Caco-2 (cell line): ENCODE data around the gene XIAP. TPM values are rescaled to one million over a fixed set of nuclear protein-coding genes. Genes with fewer than 3 reads are reported as not detected.

ENCODE experiments used
- BruUV-seq: library from RNA; stranded (reverse); fragments of 400-500 nt; replicated peaks from 2 replicates; lab custom pipeline; 2021; lab: Mats Ljungman, UMichigan
- CTCF ChIA-PET: fragments of 300-600 bp; sonication (Branson Sonifier 250); formaldehyde crosslinking; loops from one replicate; lab custom pipeline; 2022; ENCODE audit warnings: antibody characterized with exemption; lab: Charles Lee
- POLR2A ChIA-PET: fragments of 300-600 bp; sonication (Branson Sonifier 250); formaldehyde crosslinking; loops from one replicate; lab custom pipeline; 2022; ENCODE audit warnings: antibody characterized with exemption; lab: Charles Lee
- DNase-seq, 2 experiments: peaks; one replicate each; pipeline versions ENCODE4 v3.0.0 to v3.0.0-alpha.2; 2020 to 2022
- H3K27me3 ChIP-seq: replicated peaks from 2 replicates; pipeline ENCODE4 v1.6.0; 2011; ENCODE audit warnings: low read length; ENCODE audit not compliant: control insufficient read depth, insufficient read depth
- H3K36me3 ChIP-seq: 2 replicates; pipeline ENCODE4 v1.5.1; 2011; ENCODE audit warnings: low read length; ENCODE audit not compliant: control insufficient read depth, insufficient read depth
- H3K4me1 ChIP-seq: fragments of 250-450 bp; sonication (Bioruptor Pico); 2 replicates; pipeline ENCODE4 v1.5.1; 2020; ENCODE audit warnings: mild to moderate bottlenecking
- H3K4me3 ChIP-seq: 2 replicates; pipeline ENCODE4 v1.5.1; 2011; ENCODE audit warnings: low read depth, mild to moderate bottlenecking, control low read depth, low read length
- H3K9me3 ChIP-seq: fragments of 250-450 bp; sonication (Bioruptor Pico); 2 replicates; pipeline ENCODE4 v1.5.1; 2020; ENCODE audit warnings: mild to moderate bottlenecking, moderate library complexity
- H3K27ac Mint-ChIP-seq: one replicate; pipeline ENCODE4 v1.8.0; 2022; ENCODE audit warnings: mixed read lengths; ENCODE audit not compliant: unreplicated experiment
- H3K27me3 Mint-ChIP-seq: one replicate; pipeline ENCODE4 v1.8.0; 2022; ENCODE audit warnings: mixed read lengths; ENCODE audit not compliant: insufficient read depth, unreplicated experiment
- H3K36me3 Mint-ChIP-seq: one replicate; pipeline ENCODE4 v1.8.0; 2022; ENCODE audit warnings: mild to moderate bottlenecking, mixed read lengths; ENCODE audit not compliant: insufficient read depth, unreplicated experiment
- H3K4me1 Mint-ChIP-seq: one replicate; pipeline ENCODE4 v1.8.0; 2022; ENCODE audit warnings: low read depth, mixed read lengths; ENCODE audit not compliant: unreplicated experiment
- H3K4me3 Mint-ChIP-seq: one replicate; pipeline ENCODE4 v1.8.0; 2022; ENCODE audit warnings: mild to moderate bottlenecking, moderate library complexity, mixed read lengths; ENCODE audit not compliant: unreplicated experiment
- H3K9me3 Mint-ChIP-seq: one replicate; pipeline ENCODE4 v1.8.0; 2022; ENCODE audit warnings: mixed read lengths; ENCODE audit not compliant: unreplicated experiment
- CTCF ChIP-seq, 2 experiments: fragments of 200-600 bp in 1 of 2; IDR thresholded peaks; 1 replicate in 1 of 2; 2 replicates in 1 of 2; pipeline versions ENCODE4 v1.5.1 to v1.8.0; 2011 to 2022; ENCODE audit warnings: antibody characterized with exemption in 1 of 2, control low read depth in 1 of 2, inconsistent platforms in 1 of 2, low read depth in 1 of 2, low read length in 1 of 2, mild to moderate bottlenecking in 1 of 2, moderate library complexity in 1 of 2; ENCODE audit not compliant: insufficient read depth in 1 of 2, severe bottlenecking in 1 of 2, unreplicated experiment in 1 of 2
- intact Hi-C: fragments of 100-400 bp; cut with micrococcal nuclease; formaldehyde crosslinking; loops from one replicate; pipeline ENCODE4 v1.10.0; 2022; ENCODE audit not compliant: unreplicated experiment
- total RNA-seq: library from RNA; stranded (reverse); gene quantifications from 2 replicates; pipeline ENCODE4 v1.2.3, GENCODE V29; 2022

XIAP gene
- total RNA-seq, 1 experiment from 2014 or later = 25.9 TPM

GRCh38 chrX:123906557-123907316 is 46.9 kb downstream of the XIAP start:
- peaks cover 16% of the 10 kb centered on the region for H3K36me3 Mint-ChIP-seq
- no peak overlapping the region for H3K4me3 ChIP-seq
- no peak for TF ChIP-seq CTCF (IDR thresholded peaks at IDR 0.05; ENCODE audit: insufficient read depth in 1 of 2, low read depth in 1 of 2, low read length in 1 of 2, severe bottlenecking in 1 of 2, unreplicated experiment in 1 of 2)
- H3K9me3 Mint-ChIP-seq = no peaks in the 10 kb centered on the region
- BruUV-seq = no TSS peak
- H3K4me3 Mint-ChIP-seq = peak overlapping the region; percentile 2
- H3K36me3 ChIP-seq = no peaks in the 10 kb centered on the region
- ChIA-PET CTCF (no interaction called here), POLR2A (no interaction called here)
- H3K27me3 Mint-ChIP-seq = no peaks in the 10 kb centered on the region
- peaks cover 10% of the 10 kb centered on the region for H3K4me1 ChIP-seq
- intact Hi-C loops = no loop called here
- H3K4me1 Mint-ChIP-seq = peaks cover 8% of the 10 kb centered on the region
- peak; percentile 5 to 32 for DNase-seq
- no peak overlapping the region for H3K27ac Mint-ChIP-seq
- H3K9me3 ChIP-seq = no peaks in the 10 kb centered on the region
- H3K27me3 ChIP-seq = no peaks in the 10 kb centered on the region

- POLR2A ChIA-PET = no interaction called here
- Histone ChIP-seq H3K4me3 (no peak overlapping the region), H3K9me3 (no peaks in the 10 kb centered on the region), H3K27me3 (no peaks in the 10 kb centered on the region), H3K36me3 (no peaks in the 10 kb centered on the region), H3K4me1 (peaks cover 14% of the 10 kb centered on the region)
- Mint-ChIP-seq H3K4me1 (peaks cover 8% of the 10 kb centered on the region), H3K27ac (no peak overlapping the region), H3K4me3 (no peak overlapping the region), H3K9me3 (no peaks in the 10 kb centered on the region), H3K36me3 (peaks cover 8% of the 10 kb centered on the region), H3K27me3 (no peaks in the 10 kb centered on the region)
- TF ChIP-seq CTCF (IDR thresholded peaks at IDR 0.05; ENCODE audit: insufficient read depth in 1 of 2, low read depth in 1 of 2, low read length in 1 of 2, severe bottlenecking in 1 of 2, unreplicated experiment in 1 of 2) = no peak
- no peak for DNase-seq
- intact Hi-C loops = no loop called here
- CTCF ChIA-PET = no interaction called here
- BruUV-seq = no TSS peak
Observed at GRCh38 chrX:123909523-123909922, 49.7 kb downstream of the XIAP start.

GRCh38 chrX:123917069-123917468 is 57.2 kb downstream of the XIAP start:
- Mint-ChIP-seq H3K9me3 (no peaks in the 10 kb centered on the region), H3K4me1 (no peaks in the 10 kb centered on the region), H3K27me3 (no peaks in the 10 kb centered on the region), H3K27ac (no peak overlapping the region), H3K4me3 (no peak overlapping the region), H3K36me3 (no peaks in the 10 kb centered on the region)
- ChIA-PET CTCF (no interaction called here), POLR2A (no interaction called here)
- H3K36me3 ChIP-seq = no peaks in the 10 kb centered on the region
- no peak for DNase-seq
- no peaks in the 10 kb centered on the region for H3K27me3 ChIP-seq
- H3K4me3 ChIP-seq = no peak overlapping the region
- intact Hi-C loops = loop anchor here (5.0 kb wide), 1 partner anchor 35 kb away; no protein-coding TSS in a partner anchor
- no TSS peak for BruUV-seq
- H3K4me1 ChIP-seq = peaks cover 29% of the 10 kb centered on the region
- H3K9me3 ChIP-seq = no peaks in the 10 kb centered on the region
- TF ChIP-seq CTCF (IDR thresholded peaks at IDR 0.05; ENCODE audit: insufficient read depth in 1 of 2, low read depth in 1 of 2, low read length in 1 of 2, severe bottlenecking in 1 of 2, unreplicated experiment in 1 of 2) = no peak
